CD14-positive monocyte (primary cell): Measurements from ENCODE around the gene GAS2L2. TPM values are rescaled to one million over a fixed set of nuclear protein-coding genes. Genes with fewer than 3 reads are reported as not detected.

Experiments used
- DNase-seq, 3 donors: peaks; one replicate each; pipeline ENCODE4 v3.0.0-alpha.2; 2011 to 2022
- H2AFZ ChIP-seq: 2 replicates; pipeline ENCODE4 v1.6.0; 2012; ENCODE audit warnings: mild to moderate bottlenecking, low read depth, low read length, inconsistent platforms; ENCODE audit not compliant: insufficient read depth, poor library complexity, severe bottlenecking
- H3K27ac ChIP-seq, 2 donors: 1 replicate in 1 of 2; 2 replicates in 1 of 2; pipeline ENCODE4 v1.5.1; 2012 to 2013; ENCODE audit warnings: low read length in 2 of 2, control low read depth in 1 of 2, inconsistent platforms in 1 of 2, low read depth in 1 of 2, mild to moderate bottlenecking in 1 of 2
- H3K27me3 ChIP-seq, 2 donors: one replicate each; pipeline versions ENCODE4 v1.6.0 to v1.6.1; 2011 to 2013; ENCODE audit warnings: low read length in 2 of 2; ENCODE audit not compliant: control insufficient read depth in 2 of 2, insufficient read depth in 2 of 2
- H3K36me3 ChIP-seq, 2 donors: replicated peaks in 1 of 2; 1 replicate in 1 of 2; 2 replicates in 1 of 2; pipeline versions ENCODE4 v1.5.1 to v1.6.1; 2012 to 2013; ENCODE audit warnings: low read length in 2 of 2, control low read depth in 1 of 2, inconsistent platforms in 1 of 2, mild to moderate bottlenecking in 1 of 2; ENCODE audit not compliant: insufficient read depth in 2 of 2, control insufficient read depth in 1 of 2
- H3K4me1 ChIP-seq, 2 donors: 1 replicate in 1 of 2; 2 replicates in 1 of 2; pipeline versions ENCODE4 v1.5.1 to v1.6.1; 2012 to 2013; ENCODE audit warnings: low read length in 2 of 2, control low read depth in 1 of 2, inconsistent platforms in 1 of 2, mild to moderate bottlenecking in 1 of 2, moderate library complexity in 1 of 2; ENCODE audit not compliant: insufficient read depth in 2 of 2, control insufficient read depth in 1 of 2
- H3K4me2 ChIP-seq: replicated peaks from 2 replicates; pipeline ENCODE3; 2012; ENCODE audit warnings: low read length, moderate library complexity, mild to moderate bottlenecking; ENCODE audit not compliant: poor library complexity, severe bottlenecking; ENCODE audit errors: extremely low read depth
- H3K4me3 ChIP-seq, 3 experiments: fragments of 200-600 bp in 1 of 3; sonication (generic) in 1 of 3; replicated peaks in 1 of 3; 1 replicate in 2 of 3; 2 replicates in 1 of 3; pipeline ENCODE4 v1.5.1; 2011 to 2013; ENCODE audit warnings: low read length in 3 of 3, mild to moderate bottlenecking in 3 of 3, control low read depth in 2 of 3, low read depth in 2 of 3, inconsistent platforms in 1 of 3, moderate library complexity in 1 of 3
- H3K79me2 ChIP-seq: 2 replicates; pipeline ENCODE4 v1.6.0; 2012; ENCODE audit warnings: mild to moderate bottlenecking, control low read depth, inconsistent platforms, low read length, moderate library complexity; ENCODE audit not compliant: insufficient read depth
- H3K9ac ChIP-seq: 2 replicates; pipeline ENCODE4 v1.6.0; 2017; ENCODE audit warnings: low read length, mild to moderate bottlenecking; ENCODE audit not compliant: insufficient read depth, poor library complexity, severe bottlenecking
- H3K9me3 ChIP-seq, 2 donors: replicated peaks in 1 of 2; 1 replicate in 1 of 2; 2 replicates in 1 of 2; pipeline versions ENCODE4 v1.5.1 to v1.6.1; 2012 to 2013; ENCODE audit warnings: low read length in 2 of 2, control low read depth in 1 of 2; ENCODE audit not compliant: control insufficient read depth in 1 of 2, insufficient read depth in 1 of 2
- H4K20me1 ChIP-seq: 2 replicates; pipeline ENCODE4 v1.6.0; 2012; ENCODE audit warnings: mild to moderate bottlenecking, low read length, control low read depth, moderate library complexity; ENCODE audit not compliant: insufficient read depth
- H3K27ac Mint-ChIP-seq, 7 donors: one replicate each; pipeline ENCODE4 v1.8.0; 2020; ENCODE audit warnings: mild to moderate bottlenecking in 7 of 7, mixed read lengths in 7 of 7, moderate library complexity in 6 of 7, inconsistent platforms in 2 of 7
- H3K27me3 Mint-ChIP-seq, 3 donors: one replicate each; pipeline ENCODE4 v1.8.0; 2021 to 2022; ENCODE audit warnings: low read depth in 3 of 3, mild to moderate bottlenecking in 3 of 3, mixed read lengths in 3 of 3, moderate library complexity in 3 of 3, inconsistent platforms in 1 of 3
- H3K36me3 Mint-ChIP-seq, 2 donors: one replicate each; pipeline ENCODE4 v1.8.0; 2020; ENCODE audit warnings: mixed read lengths in 2 of 2, inconsistent platforms in 1 of 2, mild to moderate bottlenecking in 1 of 2
- H3K4me1 Mint-ChIP-seq: one replicate; pipeline ENCODE4 v1.8.0; 2020; ENCODE audit warnings: mild to moderate bottlenecking, mixed read lengths
- H3K4me3 Mint-ChIP-seq, 2 donors: one replicate each; pipeline ENCODE4 v1.8.0; 2020; ENCODE audit warnings: mild to moderate bottlenecking in 2 of 2, mixed read lengths in 2 of 2, moderate library complexity in 1 of 2
- H3K9me3 Mint-ChIP-seq, 7 donors: one replicate each; pipeline ENCODE4 v1.8.0; 2020 to 2022; ENCODE audit warnings: mixed read lengths in 7 of 7, mild to moderate bottlenecking in 6 of 7, moderate library complexity in 6 of 7, inconsistent platforms in 2 of 7
- WGBS: methylation state at CpG from one replicate; pipeline ENCODE4 v1.1.5; 2013; ENCODE audit warnings: missing lambda C conversion rate; ENCODE audit not compliant: insufficient coverage; 5-methylcytosine and 5-hydroxymethylcytosine counted together
- intact Hi-C, 2 donors: fragments of 100-400 bp; cut with micrococcal nuclease; formaldehyde crosslinking; loops; one replicate each; pipeline versions ENCODE4 v1.15.0 to v1.15.1; 2023
- polyA plus RNA-seq, 3 donors: library from polyadenylated mRNA; depleted of rRNA in 1 of 3; unstranded in 2 of 3; stranded (reverse) in 1 of 3; fragments of 300-500 nt in 2 of 3; fragments of >200 nt in 1 of 3; fragmentation: Illumina TruSeq in 2 of 3; gene quantifications; 1 replicate in 2 of 3; 2 replicates in 1 of 3; pipeline ENCODE4 v1.2.3, GENCODE V29; 2012 to 2021
- TF ChIP-seq, protein P1 (sequence below): fragments of 200-600 bp; IDR thresholded peaks from one replicate; pipeline ENCODE4 v1.8.0; 2022; ENCODE audit warnings: antibody characterized with exemption, mild to moderate bottlenecking

GAS2L2 gene
- polyA plus RNA-seq, 3 donors = not detected

DNA sequence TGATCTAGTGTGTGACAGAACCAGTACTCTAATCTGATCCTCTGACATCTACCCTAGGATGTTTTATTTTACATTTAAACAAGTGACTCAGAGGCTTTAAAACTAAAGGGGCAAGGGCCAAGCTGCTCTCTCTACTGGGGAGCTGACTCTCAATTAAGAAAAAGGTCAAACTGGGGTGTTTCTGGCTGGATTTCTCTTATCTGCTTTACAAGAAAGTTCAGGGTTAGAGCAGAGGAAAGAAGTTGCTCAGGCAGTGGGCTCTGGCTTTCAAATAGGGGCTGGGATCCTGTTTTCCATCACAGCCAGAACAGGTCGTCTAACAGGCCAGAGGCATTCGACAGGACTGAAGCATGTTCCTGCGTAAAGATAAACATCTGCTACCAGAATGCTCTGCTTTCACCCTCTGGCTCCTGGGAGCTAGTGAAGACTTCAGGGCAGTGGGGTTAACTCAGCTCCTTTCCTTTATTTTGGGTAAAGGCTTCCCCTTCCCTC is 33.9 kb upstream of the GAS2L2 start:
- DNase-seq = no peak
- Histone ChIP-seq H3K4me1 (no peaks in the 10 kb centered on the region), H4K20me1 (no peaks in the 10 kb centered on the region), H3K27me3 (peaks cover 0 to 11% of the 10 kb centered on the region in 2 donors), H2AFZ (no peak overlapping the region), H3K9ac (no peak overlapping the region), H3K9me3 (no peaks in the 10 kb centered on the region), H3K4me3 (no peak overlapping the region), H3K4me2 (no peak overlapping the region), H3K79me2 (no peaks in the 10 kb centered on the region), H3K36me3 (no peaks in the 10 kb centered on the region), H3K27ac (no peak overlapping the region)
- no peak overlapping the region for H3K27ac Mint-ChIP-seq
- H3K4me3 Mint-ChIP-seq = no peak overlapping the region
- TF ChIP-seq, protein P1, sequence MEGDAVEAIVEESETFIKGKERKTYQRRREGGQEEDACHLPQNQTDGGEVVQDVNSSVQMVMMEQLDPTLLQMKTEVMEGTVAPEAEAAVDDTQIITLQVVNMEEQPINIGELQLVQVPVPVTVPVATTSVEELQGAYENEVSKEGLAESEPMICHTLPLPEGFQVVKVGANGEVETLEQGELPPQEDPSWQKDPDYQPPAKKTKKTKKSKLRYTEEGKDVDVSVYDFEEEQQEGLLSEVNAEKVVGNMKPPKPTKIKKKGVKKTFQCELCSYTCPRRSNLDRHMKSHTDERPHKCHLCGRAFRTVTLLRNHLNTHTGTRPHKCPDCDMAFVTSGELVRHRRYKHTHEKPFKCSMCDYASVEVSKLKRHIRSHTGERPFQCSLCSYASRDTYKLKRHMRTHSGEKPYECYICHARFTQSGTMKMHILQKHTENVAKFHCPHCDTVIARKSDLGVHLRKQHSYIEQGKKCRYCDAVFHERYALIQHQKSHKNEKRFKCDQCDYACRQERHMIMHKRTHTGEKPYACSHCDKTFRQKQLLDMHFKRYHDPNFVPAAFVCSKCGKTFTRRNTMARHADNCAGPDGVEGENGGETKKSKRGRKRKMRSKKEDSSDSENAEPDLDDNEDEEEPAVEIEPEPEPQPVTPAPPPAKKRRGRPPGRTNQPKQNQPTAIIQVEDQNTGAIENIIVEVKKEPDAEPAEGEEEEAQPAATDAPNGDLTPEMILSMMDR = no peak
- no peaks in the 10 kb centered on the region for H3K36me3 Mint-ChIP-seq
- peaks cover 15 to 26% (median 16%) of the 10 kb centered on the region in 3 donors for H3K27me3 Mint-ChIP-seq
- WGBS = 54% methylated on average over 3 of the region's 3 CpGs
- intact Hi-C loops = no loop called here
- H3K9me3 Mint-ChIP-seq = no peaks in the 10 kb centered on the region
- no peaks in the 10 kb centered on the region for H3K4me1 Mint-ChIP-seq

DNA sequence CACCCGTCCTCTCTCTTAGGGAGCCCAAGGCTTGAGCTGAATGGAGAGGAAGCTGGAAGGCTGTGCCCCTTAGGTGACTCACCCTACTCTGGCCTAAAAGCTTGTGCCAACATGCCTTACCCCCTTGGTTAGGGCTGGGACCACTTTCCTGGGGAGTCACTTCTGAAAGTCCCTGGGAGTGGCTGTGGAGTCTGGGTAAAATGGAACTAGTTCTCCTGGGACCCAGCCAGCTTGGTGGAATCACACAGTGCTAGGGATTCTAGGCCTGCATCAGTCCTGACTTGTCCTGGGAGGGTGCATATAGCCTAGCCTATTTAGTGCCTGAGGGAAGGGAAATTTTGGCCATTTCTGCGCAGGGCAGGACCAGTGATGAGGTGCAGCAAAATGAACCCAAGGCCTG is 31.9 kb upstream of the GAS2L2 start:
- intact Hi-C loops = no loop called here
- 100% methylated on average over 1 of the region's 2 CpGs for WGBS
- no peak for DNase-seq
- no peaks in the 10 kb centered on the region for H4K20me1 ChIP-seq
- TF ChIP-seq, protein P1 = no peak
- H3K9ac ChIP-seq = no peak overlapping the region
- H3K4me1 Mint-ChIP-seq = no peaks in the 10 kb centered on the region
- no peaks in the 10 kb centered on the region for H3K36me3 ChIP-seq
- no peaks in the 10 kb centered on the region for H3K9me3 ChIP-seq
- no peak overlapping the region for H3K27ac ChIP-seq
- H3K27me3 ChIP-seq = peaks cover 2 to 8% of the 10 kb centered on the region in 2 donors
- H3K4me3 Mint-ChIP-seq = no peak overlapping the region
- H3K27ac Mint-ChIP-seq = peak overlapping the region in 2 of 7 donors; percentile 22 to 52
- no peaks in the 10 kb centered on the region for H3K4me1 ChIP-seq
- no peaks in the 10 kb centered on the region for H3K36me3 Mint-ChIP-seq
- H3K4me3 ChIP-seq = no peak overlapping the region
- H3K9me3 Mint-ChIP-seq = no peaks in the 10 kb centered on the region
- no peak overlapping the region for H3K4me2 ChIP-seq
- H3K27me3 Mint-ChIP-seq = peaks cover 10 to 32% (median 25%) of the 10 kb centered on the region in 3 donors
- H2AFZ ChIP-seq = no peak overlapping the region
- no peaks in the 10 kb centered on the region for H3K79me2 ChIP-seq
